CD8-positive, alpha-beta memory T cell (primary cell): ENCODE measurements around the gene TPRG1L. TPM values are rescaled to one million over a fixed set of nuclear protein-coding genes. Genes with fewer than 3 reads are reported as not detected.

ENCODE experiments used
- CTCF ChIA-PET: fragments of 350-600 bp; sonication (Branson Sonifier 250); formaldehyde crosslinking; loops from one replicate; lab custom pipeline; 2021; ENCODE audit warnings: antibody characterized with exemption; lab: Charles Lee
- POLR2A ChIA-PET: fragments of 350-600 bp; sonication (Branson Sonifier 250); formaldehyde crosslinking; loops from one replicate; lab custom pipeline; 2021; ENCODE audit warnings: antibody characterized with exemption; lab: Charles Lee
- DNase-seq, 5 donors: peaks; one replicate each; pipeline versions ENCODE4 v3.0.0 to v3.0.0-alpha.2; 2020 to 2022; ENCODE audit warnings: mixed read lengths in 1 of 5
- H3K27ac ChIP-seq: one replicate; pipeline ENCODE4 v1.7.0; 2013; ENCODE audit warnings: low read depth, mild to moderate bottlenecking, low read length, moderate library complexity
- H3K27me3 ChIP-seq: 2 replicates; pipeline ENCODE4 v1.7.0; 2013; ENCODE audit warnings: low read length, mild to moderate bottlenecking; ENCODE audit not compliant: insufficient read depth, poor library complexity, severe bottlenecking
- H3K36me3 ChIP-seq: 2 replicates; pipeline ENCODE4 v1.7.0; 2013; ENCODE audit warnings: mild to moderate bottlenecking, low read length, moderate library complexity; ENCODE audit not compliant: insufficient read depth
- H3K4me1 ChIP-seq: 2 replicates; pipeline ENCODE4 v1.7.0; 2013; ENCODE audit warnings: mild to moderate bottlenecking, low read length, moderate library complexity; ENCODE audit not compliant: insufficient read depth
- H3K4me3 ChIP-seq: 2 replicates; pipeline ENCODE4 v1.7.0; 2013; ENCODE audit warnings: mild to moderate bottlenecking, low read length
- H3K9me3 ChIP-seq: 2 replicates; pipeline ENCODE4 v1.7.0; 2013; ENCODE audit warnings: mild to moderate bottlenecking, low read length
- H3K27ac Mint-ChIP-seq, 8 donors: one replicate each; pipeline ENCODE4 v1.8.0; 2020 to 2021; ENCODE audit warnings: mixed read lengths in 8 of 8, mild to moderate bottlenecking in 6 of 8, inconsistent platforms in 3 of 8, moderate library complexity in 3 of 8
- H3K27me3 Mint-ChIP-seq, 2 donors: one replicate each; pipeline ENCODE4 v1.8.0; 2020 to 2021; ENCODE audit warnings: mixed read lengths in 2 of 2, mild to moderate bottlenecking in 1 of 2, moderate library complexity in 1 of 2
- H3K36me3 Mint-ChIP-seq, 3 donors: one replicate each; pipeline ENCODE4 v1.8.0; 2020 to 2021; ENCODE audit warnings: mixed read lengths in 3 of 3, inconsistent platforms in 1 of 3, mild to moderate bottlenecking in 1 of 3
- H3K4me1 Mint-ChIP-seq, 3 donors: one replicate each; pipeline ENCODE4 v1.8.0; 2020 to 2021; ENCODE audit warnings: mixed read lengths in 3 of 3, inconsistent platforms in 1 of 3, mild to moderate bottlenecking in 1 of 3
- H3K4me3 Mint-ChIP-seq, 7 donors: one replicate each; pipeline ENCODE4 v1.8.0; 2020 to 2021; ENCODE audit warnings: mixed read lengths in 7 of 7, mild to moderate bottlenecking in 6 of 7, moderate library complexity in 4 of 7, inconsistent platforms in 2 of 7
- H3K9me3 Mint-ChIP-seq, 5 donors: one replicate each; pipeline ENCODE4 v1.8.0; 2020 to 2022; ENCODE audit warnings: mixed read lengths in 5 of 5, mild to moderate bottlenecking in 3 of 5, moderate library complexity in 2 of 5, inconsistent platforms in 1 of 5
- polyA plus RNA-seq: library from polyadenylated mRNA; unstranded; fragments of 300-500 nt; fragmentation: Illumina TruSeq; gene quantifications from one replicate; pipeline ENCODE4 v1.2.3, GENCODE V29; 2021
- total RNA-seq, 2 experiments: library from RNA; stranded (reverse); gene quantifications; one replicate each; pipeline ENCODE4 v1.2.3, GENCODE V29; 2021

Gene TPRG1L
- total and polyA plus RNA-seq, 3 experiments from 2014 or later = 18.9 to 47.7 (median 21.1) TPM

DNA sequence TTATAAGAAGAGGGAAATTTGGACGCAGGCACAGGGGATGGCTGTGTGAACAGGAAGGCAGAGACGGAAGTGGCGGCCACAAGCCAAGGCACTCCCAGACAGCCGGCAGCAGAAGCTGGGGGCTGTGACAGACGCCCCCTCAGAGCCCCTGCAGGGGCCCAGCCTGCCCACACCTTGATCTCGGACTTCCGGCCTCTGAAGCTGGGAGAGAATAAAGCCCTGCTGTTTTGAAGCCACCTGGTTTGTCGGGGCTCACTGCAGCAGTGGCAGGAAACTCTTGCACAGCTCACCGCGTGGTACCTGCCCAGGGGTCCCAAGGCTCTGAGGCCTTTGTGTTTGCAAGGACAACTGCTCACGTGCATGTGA lies 27.2 kb upstream of the TPRG1L start:
- Histone ChIP-seq H3K27me3 (no peaks in the 10 kb centered on the region), H3K27ac (no peak overlapping the region), H3K9me3 (no peaks in the 10 kb centered on the region), H3K4me1 (peaks cover 26% of the 10 kb centered on the region), H3K36me3 (no peaks in the 10 kb centered on the region), H3K4me3 (peak overlapping the region; percentile 34)
- Mint-ChIP-seq H3K36me3 (no peaks in the 10 kb centered on the region), H3K4me3 (peak overlapping the region; percentile 41 to 88 (median 80)), H3K27me3 (peaks cover 0 to 4% of the 10 kb centered on the region in 2 donors), H3K27ac (peak overlapping the region in 7 of 8 donors; percentile 37 to 85 (median 76)), H3K4me1 (peaks cover 14 to 24% (median 15%) of the 10 kb centered on the region in 3 donors), H3K9me3 (no peaks in the 10 kb centered on the region)
- DNase-seq = peak in 1 of 5 donors; percentile 17
- CTCF ChIA-PET = interaction anchor here (0.9 to 1.0 kb wide), 2 partner anchors 21 to 23 kb away, joined by 3 read pairs; no protein-coding TSS in a partner anchor
- POLR2A ChIA-PET = no interaction called here

DNA sequence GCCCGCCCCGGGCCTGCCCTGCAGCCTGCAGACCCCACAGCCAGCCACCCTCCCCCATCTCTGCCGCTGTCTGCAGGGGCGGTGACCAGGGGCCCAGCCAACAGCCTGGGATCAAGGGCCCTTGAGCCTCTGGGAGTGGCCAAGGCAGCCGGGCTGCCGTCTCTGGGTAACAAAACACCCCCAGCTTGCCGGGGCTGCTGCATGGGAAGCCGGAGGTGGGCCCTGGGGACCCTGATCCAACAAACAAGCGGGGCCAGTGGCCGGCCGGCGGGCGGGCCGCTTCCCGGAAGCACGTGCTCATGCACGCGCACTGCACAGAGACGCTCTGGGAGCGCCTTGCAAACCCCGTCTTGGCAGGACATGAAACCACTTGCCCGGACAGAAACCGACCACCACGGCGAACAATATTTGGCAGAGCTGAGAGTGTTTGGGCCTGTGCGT lies 26.7 kb upstream of the TPRG1L start:
- Mint-ChIP-seq H3K4me3 (peak overlapping the region; percentile 41 to 88 (median 80)), H3K27me3 (peaks cover 0 to 4% of the 10 kb centered on the region in 2 donors), H3K4me1 (peaks cover 14 to 24% (median 15%) of the 10 kb centered on the region in 3 donors), H3K36me3 (no peaks in the 10 kb centered on the region), H3K9me3 (no peaks in the 10 kb centered on the region), H3K27ac (peak overlapping the region in 2 of 8 donors; percentile 85 to 87)
- ChIA-PET POLR2A (no interaction called here), CTCF (interaction anchor here (0.9 to 2.6 kb wide), 4 partner anchors 21 to 71 kb away, joined by 3 to 8 read pairs (median 3); no protein-coding TSS in a partner anchor)
- no peaks in the 10 kb centered on the region for H3K27me3 ChIP-seq
- no peak for DNase-seq
- peaks cover 26% of the 10 kb centered on the region for H3K4me1 ChIP-seq
- H3K27ac ChIP-seq = no peak overlapping the region
- no peaks in the 10 kb centered on the region for H3K9me3 ChIP-seq
- no peaks in the 10 kb centered on the region for H3K36me3 ChIP-seq
- H3K4me3 ChIP-seq = peak overlapping the region; percentile 34

DNA sequence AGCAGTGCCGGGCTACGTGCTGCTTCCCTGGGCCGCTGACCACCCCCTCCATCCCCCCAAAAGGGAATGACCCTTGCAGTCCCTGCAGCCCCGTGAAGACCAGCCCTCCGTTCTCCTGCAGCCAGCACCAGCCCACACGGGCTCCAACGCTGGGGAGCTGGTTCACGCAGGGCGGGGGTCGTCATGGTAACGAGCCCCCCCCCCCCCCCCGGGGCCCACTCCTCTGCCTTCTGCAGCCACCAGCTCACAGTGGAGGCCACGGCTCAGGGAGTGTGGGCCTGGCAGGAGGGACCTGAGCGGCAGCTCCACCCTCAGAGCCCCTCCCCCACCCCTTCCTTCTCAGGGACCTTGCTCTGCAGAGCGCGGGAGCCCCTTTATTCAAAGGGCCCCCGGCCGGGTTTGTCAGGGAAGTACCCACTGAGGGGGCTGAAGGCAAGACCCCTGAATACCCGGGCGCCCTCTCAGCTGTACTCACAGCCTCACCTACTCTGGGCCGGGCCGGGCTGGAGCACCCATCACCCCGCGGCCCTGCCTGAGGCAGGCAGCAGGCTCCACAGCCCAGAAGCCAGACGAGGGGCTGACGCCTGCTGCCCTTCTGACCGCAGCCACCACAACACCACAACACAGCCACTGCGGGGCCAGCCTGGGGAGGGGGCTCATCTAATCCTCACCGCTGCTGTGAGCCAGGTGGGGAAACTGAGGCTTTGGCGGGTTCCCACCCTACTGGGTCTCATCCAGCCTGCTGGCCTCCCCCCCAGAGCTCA lies 26.1 kb upstream of the TPRG1L start:
- Mint-ChIP-seq H3K9me3 (no peaks in the 10 kb centered on the region), H3K4me1 (peaks cover 14 to 24% (median 15%) of the 10 kb centered on the region in 3 donors), H3K27ac (peak overlapping the region in 1 of 8 donors; percentile 87), H3K4me3 (peak overlapping the region in 4 of 7 donors; percentile 74 to 88 (median 80)), H3K27me3 (peaks cover 0 to 4% of the 10 kb centered on the region in 2 donors), H3K36me3 (no peaks in the 10 kb centered on the region)
- Histone ChIP-seq H3K9me3 (no peaks in the 10 kb centered on the region), H3K36me3 (no peaks in the 10 kb centered on the region), H3K27me3 (no peaks in the 10 kb centered on the region), H3K4me1 (peaks cover 26% of the 10 kb centered on the region), H3K4me3 (no peak overlapping the region), H3K27ac (no peak overlapping the region)
- CTCF ChIA-PET = interaction anchor here (1.4 to 2.6 kb wide), 2 partner anchors 20 to 70 kb away, joined by 3 to 8 read pairs; no protein-coding TSS in a partner anchor
- DNase-seq = no peak
- POLR2A ChIA-PET = no interaction called here

DNA sequence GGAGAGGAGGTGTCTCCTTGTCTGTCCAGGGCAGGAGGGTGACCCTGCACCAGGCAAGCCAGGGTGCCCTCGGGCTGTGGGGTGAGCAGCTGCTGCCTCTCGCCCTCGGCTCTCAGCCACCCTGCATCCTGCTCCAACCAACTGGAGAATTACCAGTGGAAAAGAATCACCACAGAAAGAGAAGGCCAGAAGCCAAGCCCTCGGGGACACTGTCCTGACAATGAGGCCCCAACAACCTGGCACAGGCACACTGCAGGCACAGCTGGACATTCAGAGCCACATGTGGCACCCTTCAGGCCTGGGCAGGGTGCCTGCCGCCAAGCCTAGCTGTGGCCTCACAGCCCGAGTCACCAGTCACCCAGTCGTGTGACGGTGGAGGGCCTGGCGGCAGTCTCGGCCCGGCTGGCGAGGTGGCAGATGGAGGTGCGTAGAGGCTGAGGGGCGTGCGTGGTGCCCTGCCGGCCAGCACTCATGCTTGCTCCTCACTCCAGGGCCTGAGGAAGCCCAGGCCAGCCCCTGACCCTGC lies 25.5 kb upstream of the TPRG1L start:
- CTCF ChIA-PET = interaction anchor here (1.4 to 2.6 kb wide), 2 partner anchors 20 to 70 kb away, joined by 3 to 8 read pairs; no protein-coding TSS in a partner anchor

DNA sequence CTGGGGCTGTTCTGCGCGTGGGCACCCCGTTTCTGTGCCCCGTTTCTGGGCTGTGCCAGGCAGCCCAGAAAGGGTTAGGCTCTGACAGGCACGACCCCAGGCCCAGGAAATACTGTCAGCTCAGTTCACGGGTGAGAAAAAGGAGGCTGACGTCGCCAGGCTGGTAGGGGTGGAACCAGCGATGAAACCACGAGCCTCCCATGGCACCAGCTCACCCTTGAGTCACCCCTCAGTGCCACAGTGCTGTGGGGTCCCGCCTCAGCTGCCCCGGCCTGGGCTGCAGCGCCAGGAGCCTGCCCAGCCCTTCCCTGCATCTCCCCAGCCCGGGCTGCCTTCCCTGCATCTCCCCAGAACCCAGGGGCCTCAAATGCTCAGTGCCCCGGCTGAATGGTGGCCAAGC lies 25.0 kb upstream of the TPRG1L start:
- no peak overlapping the region for H3K4me3 ChIP-seq
- Mint-ChIP-seq H3K27ac (peak overlapping the region in 1 of 8 donors; percentile 54), H3K4me1 (peaks cover 14 to 24% (median 15%) of the 10 kb centered on the region in 3 donors), H3K4me3 (no peak overlapping the region), H3K27me3 (peaks cover 0 to 2% of the 10 kb centered on the region in 2 donors), H3K9me3 (no peaks in the 10 kb centered on the region), H3K36me3 (no peaks in the 10 kb centered on the region)
- CTCF ChIA-PET = interaction anchor here (1.4 to 2.6 kb wide), 2 partner anchors 19 to 69 kb away, joined by 3 to 8 read pairs; no protein-coding TSS in a partner anchor
- H3K27ac ChIP-seq = no peak overlapping the region
- no peaks in the 10 kb centered on the region for H3K27me3 ChIP-seq
- H3K9me3 ChIP-seq = no peaks in the 10 kb centered on the region
- no peak for DNase-seq
- no peaks in the 10 kb centered on the region for H3K36me3 ChIP-seq
- peaks cover 26% of the 10 kb centered on the region for H3K4me1 ChIP-seq
- POLR2A ChIA-PET = no interaction called here

More for the DNA sequence above, 25.5 kb upstream of the TPRG1L start:
- POLR2A ChIA-PET = no interaction called here
- Histone ChIP-seq H3K4me3 (no peak overlapping the region), H3K27me3 (no peaks in the 10 kb centered on the region), H3K4me1 (peaks cover 26% of the 10 kb centered on the region), H3K9me3 (no peaks in the 10 kb centered on the region), H3K36me3 (no peaks in the 10 kb centered on the region), H3K27ac (no peak overlapping the region)
- Mint-ChIP-seq H3K36me3 (no peaks in the 10 kb centered on the region), H3K4me1 (peaks cover 14 to 24% (median 15%) of the 10 kb centered on the region in 3 donors), H3K27ac (peak overlapping the region in 2 of 8 donors; percentile 55 to 75), H3K9me3 (no peaks in the 10 kb centered on the region), H3K4me3 (peak overlapping the region in 1 of 7 donors; percentile 74), H3K27me3 (peaks cover 0 to 2% of the 10 kb centered on the region in 2 donors)
- no peak for DNase-seq

DNA sequence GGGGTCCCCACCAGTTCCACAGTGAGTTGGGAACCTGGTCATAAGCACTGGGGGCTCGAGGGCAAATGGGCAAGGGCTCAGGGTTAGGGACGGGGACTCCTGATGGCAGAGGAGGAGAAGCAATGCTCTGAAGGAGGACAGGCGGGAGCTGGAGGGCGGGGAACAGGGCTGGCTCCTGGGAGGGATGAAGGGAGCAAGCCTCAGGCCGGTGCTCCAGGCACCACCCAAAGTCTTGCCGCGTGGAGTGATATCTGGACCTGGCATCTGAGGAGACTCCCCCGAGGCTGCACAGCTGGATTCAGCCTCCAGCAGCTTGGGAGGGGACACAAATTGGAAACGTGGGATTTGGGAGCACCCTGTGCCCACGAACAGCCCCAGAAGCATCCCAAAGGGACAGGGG lies 24.5 kb upstream of the TPRG1L start:
- H3K27me3 ChIP-seq = no peaks in the 10 kb centered on the region
- no peak for DNase-seq
- H3K36me3 ChIP-seq = no peaks in the 10 kb centered on the region
- H3K9me3 Mint-ChIP-seq = no peaks in the 10 kb centered on the region
- no peak overlapping the region for H3K4me3 ChIP-seq
- H3K27ac Mint-ChIP-seq = no peak overlapping the region
- H3K4me1 ChIP-seq = peaks cover 26% of the 10 kb centered on the region
- H3K36me3 Mint-ChIP-seq = no peaks in the 10 kb centered on the region
- ChIA-PET CTCF (interaction anchor here (2.6 kb wide), 1 partner anchor 19 kb away, joined by 8 read pairs; no protein-coding TSS in a partner anchor), POLR2A (no interaction called here)
- no peak overlapping the region for H3K27ac ChIP-seq
- H3K4me1 Mint-ChIP-seq = peaks cover 14 to 24% (median 15%) of the 10 kb centered on the region in 3 donors
- H3K4me3 Mint-ChIP-seq = no peak overlapping the region
- H3K27me3 Mint-ChIP-seq = peaks cover 0 to 2% of the 10 kb centered on the region in 2 donors
- no peaks in the 10 kb centered on the region for H3K9me3 ChIP-seq

DNA sequence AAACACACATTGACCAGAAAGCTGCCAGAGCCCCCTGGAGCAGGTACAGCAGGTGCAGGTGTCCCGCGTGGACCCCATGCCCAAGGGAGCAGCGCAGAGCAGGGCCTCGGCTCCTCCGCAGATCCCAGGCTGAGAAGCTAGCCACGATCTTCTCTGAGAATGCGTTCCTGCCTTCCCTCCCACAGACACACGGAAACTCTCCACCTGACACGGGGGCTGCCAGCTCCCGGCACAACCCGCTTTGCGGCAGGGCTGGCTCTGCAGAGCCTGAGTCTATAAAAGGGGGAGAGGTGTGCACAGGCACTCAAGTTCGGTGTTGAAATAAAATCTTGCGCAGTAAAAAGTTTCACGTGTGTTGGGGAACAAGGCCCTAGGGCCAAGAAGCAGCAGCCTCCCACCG lies 23.1 kb upstream of the TPRG1L start:
- Mint-ChIP-seq H3K4me1 (peaks cover 14 to 24% (median 15%) of the 10 kb centered on the region in 3 donors), H3K4me3 (no peak overlapping the region), H3K27ac (no peak overlapping the region), H3K9me3 (no peaks in the 10 kb centered on the region), H3K36me3 (no peaks in the 10 kb centered on the region), H3K27me3 (no peaks in the 10 kb centered on the region)
- ChIA-PET CTCF (interaction anchor here (1.5 kb wide), 1 partner anchor 17 kb away, joined by 3 read pairs; no protein-coding TSS in a partner anchor), POLR2A (no interaction called here)
- no peaks in the 10 kb centered on the region for H3K27me3 ChIP-seq
- H3K9me3 ChIP-seq = no peaks in the 10 kb centered on the region
- no peak for DNase-seq
- no peak overlapping the region for H3K27ac ChIP-seq
- H3K4me1 ChIP-seq = peaks cover 25% of the 10 kb centered on the region
- no peaks in the 10 kb centered on the region for H3K36me3 ChIP-seq
- H3K4me3 ChIP-seq = no peak overlapping the region
